GM10248 (cell line): ENCODE measurements around the gene TECPR1.

Source experiments
- CTCF ChIA-PET: fragments of 300-600 bp; sonication (Branson Sonifier 250); formaldehyde crosslinking; extraction: SDS; loops from one replicate; lab custom pipeline; 2021; ENCODE audit warnings: antibody characterized with exemption; lab: Yijun Ruan, JAX
- POLR2A ChIA-PET: fragments of 350-650 bp; sonication (Branson Sonifier 250); formaldehyde crosslinking; extraction: SDS; loops from one replicate; lab custom pipeline; 2020; ENCODE audit warnings: antibody characterized with exemption; lab: Yijun Ruan, JAX
- DNase-seq: peaks from one replicate; pipeline ENCODE4 v3.0.0; 2012; ENCODE audit errors: extremely low spot score
- TF ChIP-seq, protein P1 (sequence below): IDR thresholded peaks from 2 replicates; pipeline ENCODE4 v1.5.1; 2012; ENCODE audit warnings: mild to moderate bottlenecking, low read depth; ENCODE audit errors: extremely low read depth, missing control alignments, control extremely low read depth

TECPR1 gene

DNA sequence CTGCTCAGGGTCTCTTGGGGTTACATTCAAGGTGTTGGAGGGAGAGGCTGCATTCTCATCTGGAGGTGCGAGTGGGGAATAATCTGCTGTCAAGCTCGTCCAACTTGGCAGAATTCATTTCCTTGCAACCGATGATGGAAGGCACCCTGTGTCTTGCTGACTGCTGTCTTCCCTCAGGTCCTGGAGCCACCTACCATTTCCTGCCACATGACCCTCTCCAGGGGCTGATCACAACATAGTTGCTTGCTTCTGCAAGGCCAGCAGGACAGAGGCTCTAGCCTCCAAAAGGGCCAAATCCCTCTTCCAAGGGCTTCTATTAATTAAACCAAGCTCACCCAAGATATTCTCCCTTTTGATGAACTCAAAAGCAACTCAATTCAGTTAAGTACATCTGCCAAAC lies 15.3 kb upstream of the TECPR1 start:
- TF ChIP-seq, protein P1, sequence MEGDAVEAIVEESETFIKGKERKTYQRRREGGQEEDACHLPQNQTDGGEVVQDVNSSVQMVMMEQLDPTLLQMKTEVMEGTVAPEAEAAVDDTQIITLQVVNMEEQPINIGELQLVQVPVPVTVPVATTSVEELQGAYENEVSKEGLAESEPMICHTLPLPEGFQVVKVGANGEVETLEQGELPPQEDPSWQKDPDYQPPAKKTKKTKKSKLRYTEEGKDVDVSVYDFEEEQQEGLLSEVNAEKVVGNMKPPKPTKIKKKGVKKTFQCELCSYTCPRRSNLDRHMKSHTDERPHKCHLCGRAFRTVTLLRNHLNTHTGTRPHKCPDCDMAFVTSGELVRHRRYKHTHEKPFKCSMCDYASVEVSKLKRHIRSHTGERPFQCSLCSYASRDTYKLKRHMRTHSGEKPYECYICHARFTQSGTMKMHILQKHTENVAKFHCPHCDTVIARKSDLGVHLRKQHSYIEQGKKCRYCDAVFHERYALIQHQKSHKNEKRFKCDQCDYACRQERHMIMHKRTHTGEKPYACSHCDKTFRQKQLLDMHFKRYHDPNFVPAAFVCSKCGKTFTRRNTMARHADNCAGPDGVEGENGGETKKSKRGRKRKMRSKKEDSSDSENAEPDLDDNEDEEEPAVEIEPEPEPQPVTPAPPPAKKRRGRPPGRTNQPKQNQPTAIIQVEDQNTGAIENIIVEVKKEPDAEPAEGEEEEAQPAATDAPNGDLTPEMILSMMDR, result no peak
- POLR2A ChIA-PET, result no interaction called here
- no peak for DNase-seq
- CTCF ChIA-PET, result interaction anchor here (0.8 to 3.5 kb wide), 6 partner anchors 9 to 154 kb away, joined by 3 to 13 read pairs (median 3); partner anchors contain the start of gene TECPR1

- ChIA-PET CTCF (interaction anchor here (1.0 to 3.5 kb wide), 5 partner anchors 8 to 16 kb away, joined by 3 to 13 read pairs (median 3); partner anchors contain the start of gene TECPR1), POLR2A (interaction anchor here (0.6 to 0.7 kb wide), 2 partner anchors 128 to 610 kb away, joined by 3 read pairs; no protein-coding TSS in a partner anchor)
- TF ChIP-seq, protein P1, result no peak
- DNase-seq, result no peak
Measured at GRCh38 chr7:98266840-98267239, 14.8 kb upstream of the TECPR1 start.

DNA sequence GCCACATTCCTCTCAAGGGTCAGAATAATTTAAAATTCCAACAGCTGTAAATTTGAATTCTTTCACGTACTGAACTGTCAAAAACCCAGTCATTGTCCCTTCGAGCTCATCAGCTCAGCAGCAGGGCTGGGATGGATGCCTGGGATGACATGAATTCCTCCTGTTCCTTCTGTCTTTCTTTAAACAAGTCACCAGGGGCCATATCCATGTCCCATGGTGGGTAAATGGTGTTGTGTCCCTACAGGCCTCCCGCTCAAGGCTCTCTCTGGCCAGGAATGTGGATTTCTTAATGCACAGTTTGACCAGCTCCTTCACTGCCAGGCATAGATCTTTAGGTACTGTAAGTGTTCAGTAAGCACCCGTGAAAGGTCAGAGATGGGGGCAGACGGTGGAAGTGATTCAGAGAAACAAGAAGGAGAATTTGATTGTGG lies 13.8 kb upstream of the TECPR1 start:
- no peak for DNase-seq
- ChIA-PET POLR2A (interaction anchor here (0.6 kb wide), 1 partner anchor 15 kb away, joined by 3 read pairs; no protein-coding TSS in a partner anchor), CTCF (interaction anchor here (3.5 kb wide), 1 partner anchor 15 kb away, joined by 13 read pairs; the partner anchor contains the start of gene TECPR1)
- TF ChIP-seq, protein P1, result no peak

DNA sequence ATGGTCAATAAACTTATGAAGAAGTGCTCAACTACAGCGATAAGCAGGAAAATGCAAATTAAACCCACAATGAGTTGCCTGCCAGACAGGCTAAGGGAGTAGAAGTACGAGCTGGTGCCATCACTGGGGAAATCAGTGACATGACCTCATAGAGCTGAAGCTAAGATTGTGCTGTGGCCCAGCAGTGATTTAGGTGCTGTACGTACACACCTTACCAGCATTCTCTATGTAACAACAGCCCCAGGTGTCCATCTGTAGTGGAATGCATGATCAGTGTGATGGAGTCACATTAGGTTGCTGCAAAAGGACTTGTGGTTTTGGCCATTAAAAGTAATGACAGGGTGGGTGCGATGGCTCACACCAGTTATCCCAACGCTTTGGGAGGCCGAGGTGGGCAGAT lies 5.7 kb upstream of the TECPR1 start:
- CTCF ChIA-PET, result interaction anchor here (1.1 to 1.5 kb wide), 2 partner anchors 10 to 23 kb away, joined by 3 read pairs; no protein-coding TSS in a partner anchor
- TF ChIP-seq, protein P1, result no peak
- no peak for DNase-seq
- POLR2A ChIA-PET, result no interaction called here

- ChIA-PET POLR2A (no interaction called here), CTCF (interaction anchor here (1.2 kb wide), 1 partner anchor 88 kb away, joined by 3 read pairs; no protein-coding TSS in a partner anchor)
- DNase-seq, result no peak
- TF ChIP-seq, protein P1, result no peak
Measured at GRCh38 chr7:98256431-98256830, 4.4 kb upstream of the TECPR1 start.

DNA sequence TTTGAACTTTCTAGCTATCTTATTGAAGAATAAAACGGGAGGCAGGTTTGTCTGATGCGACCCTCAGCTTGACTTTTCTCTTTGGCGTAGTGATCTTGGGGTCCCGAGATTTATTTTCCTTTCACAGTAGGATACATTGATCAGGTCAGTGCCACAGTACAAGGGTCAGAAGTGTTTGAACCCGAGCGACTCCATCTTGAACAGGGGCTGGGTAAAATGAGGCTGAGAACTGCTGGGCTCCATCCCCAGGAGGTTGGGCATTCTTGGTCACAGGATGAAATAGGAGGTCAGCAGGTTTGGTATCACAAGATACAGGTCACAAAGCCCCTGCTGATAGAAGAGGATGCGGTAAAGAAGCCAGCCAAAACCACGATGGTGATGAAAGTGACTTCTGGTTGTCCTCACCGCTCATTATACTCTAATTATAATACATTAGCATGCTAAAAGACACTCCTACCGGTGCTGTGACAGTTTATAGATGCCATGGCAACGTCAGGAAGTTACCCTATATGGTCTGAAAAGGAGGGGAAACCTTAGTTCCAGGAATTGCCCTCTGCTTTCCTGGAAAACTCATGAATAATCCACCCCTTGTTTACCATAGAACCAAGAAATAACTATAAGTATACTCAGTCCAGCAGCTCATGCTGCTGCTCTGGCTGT lies 3.0 kb upstream of the TECPR1 start:
- no peak for DNase-seq
- TF ChIP-seq, protein P1, result no peak
- ChIA-PET CTCF (interaction anchor here (0.6 to 1.1 kb wide), 4 partner anchors 12 to 87 kb away, joined by 3 to 4 read pairs (median 4); no protein-coding TSS in a partner anchor), POLR2A (no interaction called here)
